Gastroesophageal sphincter (tissue), 4 donors: Measurements from ENCODE around the gene TRPM7. TPM values are rescaled to one million over a fixed set of nuclear protein-coding genes. Genes with fewer than 3 reads are reported as not detected.
A peak's percentile ranks its signal among the peaks of the same experiment; 100 is the strongest.

Experiments used
- ATAC-seq: fragments of 150-250 bp; one replicate; pipeline ENCODE4 v1.9.1; 2016; ENCODE audit warnings: mild to moderate bottlenecking, moderate library complexity
- H3K27ac ChIP-seq, 4 donors: fragments of 200-600 bp; sonication (generic) in 3 of 4; 1 replicate in 3 of 4; 2 replicates in 1 of 4; pipeline ENCODE4 v1.5.1; 2016 to 2019
- H3K27me3 ChIP-seq: fragments of 200-600 bp; sonication (generic); one replicate; pipeline ENCODE4 v1.5.1; 2019
- H3K36me3 ChIP-seq, 2 donors: fragments of 200-600 bp; sonication (generic); one replicate each; pipeline ENCODE4 v1.5.1; 2019; ENCODE audit warnings: control low read depth in 1 of 2
- H3K4me1 ChIP-seq, 3 donors: fragments of 200-600 bp; sonication (generic); 1 replicate in 2 of 3; 2 replicates in 1 of 3; pipeline ENCODE4 v1.5.1; 2016 to 2019; ENCODE audit warnings: control low read depth in 2 of 3
- H3K4me3 ChIP-seq, 2 donors: fragments of 200-600 bp; sonication (generic); one replicate each; pipeline ENCODE4 v1.5.1; 2019; ENCODE audit warnings: mild to moderate bottlenecking in 1 of 2, moderate library complexity in 1 of 2
- H3K9me3 ChIP-seq, 3 donors: fragments of 200-600 bp; sonication (generic); one replicate each; pipeline ENCODE4 v1.5.1; 2017 to 2019; ENCODE audit warnings: control low read depth in 2 of 3
- EP300 ChIP-seq: sonication (generic); formaldehyde crosslinking; IDR thresholded peaks from one replicate; pipeline ENCODE4 v1.6.1; 2017; ENCODE audit warnings: antibody characterized with exemption, mild to moderate bottlenecking
- POLR2A ChIP-seq, 2 donors: fragments of 450-650 bp; IDR thresholded peaks; one replicate each; pipeline ENCODE4 v1.6.1; 2017; ENCODE audit warnings: antibody characterized with exemption in 2 of 2, mild to moderate bottlenecking in 2 of 2, moderate library complexity in 1 of 2
- POLR2AphosphoS5 ChIP-seq: sonication (generic); formaldehyde crosslinking; IDR thresholded peaks from one replicate; pipeline ENCODE4 v1.6.1; 2017; ENCODE audit warnings: antibody characterized with exemption
- WGBS, 2 donors: methylation state at CpG; one replicate each; pipeline ENCODE4 v1.1.5; 2018; ENCODE audit warnings: low coverage in 1 of 2; 5-methylcytosine and 5-hydroxymethylcytosine counted together
- total RNA-seq, 4 donors: library from RNA; depleted of rRNA; stranded (reverse); fragments of >200 nt; gene quantifications; one replicate each; pipeline ENCODE4 v1.1.0, GENCODE V29; 2016
- TF ChIP-seq, protein P1 (sequence below), 4 experiments: fragments of 200-600 bp in 2 of 4; fragments of 450-650 bp in 2 of 4; sonication (generic) in 1 of 4; IDR thresholded peaks; one replicate each; pipeline ENCODE4 v1.5.1; 2017 to 2019; ENCODE audit warnings: antibody characterized with exemption in 4 of 4, mild to moderate bottlenecking in 2 of 4, moderate library complexity in 2 of 4

Gene TRPM7, protein sequence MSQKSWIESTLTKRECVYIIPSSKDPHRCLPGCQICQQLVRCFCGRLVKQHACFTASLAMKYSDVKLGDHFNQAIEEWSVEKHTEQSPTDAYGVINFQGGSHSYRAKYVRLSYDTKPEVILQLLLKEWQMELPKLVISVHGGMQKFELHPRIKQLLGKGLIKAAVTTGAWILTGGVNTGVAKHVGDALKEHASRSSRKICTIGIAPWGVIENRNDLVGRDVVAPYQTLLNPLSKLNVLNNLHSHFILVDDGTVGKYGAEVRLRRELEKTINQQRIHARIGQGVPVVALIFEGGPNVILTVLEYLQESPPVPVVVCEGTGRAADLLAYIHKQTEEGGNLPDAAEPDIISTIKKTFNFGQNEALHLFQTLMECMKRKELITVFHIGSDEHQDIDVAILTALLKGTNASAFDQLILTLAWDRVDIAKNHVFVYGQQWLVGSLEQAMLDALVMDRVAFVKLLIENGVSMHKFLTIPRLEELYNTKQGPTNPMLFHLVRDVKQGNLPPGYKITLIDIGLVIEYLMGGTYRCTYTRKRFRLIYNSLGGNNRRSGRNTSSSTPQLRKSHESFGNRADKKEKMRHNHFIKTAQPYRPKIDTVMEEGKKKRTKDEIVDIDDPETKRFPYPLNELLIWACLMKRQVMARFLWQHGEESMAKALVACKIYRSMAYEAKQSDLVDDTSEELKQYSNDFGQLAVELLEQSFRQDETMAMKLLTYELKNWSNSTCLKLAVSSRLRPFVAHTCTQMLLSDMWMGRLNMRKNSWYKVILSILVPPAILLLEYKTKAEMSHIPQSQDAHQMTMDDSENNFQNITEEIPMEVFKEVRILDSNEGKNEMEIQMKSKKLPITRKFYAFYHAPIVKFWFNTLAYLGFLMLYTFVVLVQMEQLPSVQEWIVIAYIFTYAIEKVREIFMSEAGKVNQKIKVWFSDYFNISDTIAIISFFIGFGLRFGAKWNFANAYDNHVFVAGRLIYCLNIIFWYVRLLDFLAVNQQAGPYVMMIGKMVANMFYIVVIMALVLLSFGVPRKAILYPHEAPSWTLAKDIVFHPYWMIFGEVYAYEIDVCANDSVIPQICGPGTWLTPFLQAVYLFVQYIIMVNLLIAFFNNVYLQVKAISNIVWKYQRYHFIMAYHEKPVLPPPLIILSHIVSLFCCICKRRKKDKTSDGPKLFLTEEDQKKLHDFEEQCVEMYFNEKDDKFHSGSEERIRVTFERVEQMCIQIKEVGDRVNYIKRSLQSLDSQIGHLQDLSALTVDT (N-terminal part only)
- total RNA-seq = 10 to 100 TPM; 29.1 to 82.0 (median 40.3) TPM

DNA sequence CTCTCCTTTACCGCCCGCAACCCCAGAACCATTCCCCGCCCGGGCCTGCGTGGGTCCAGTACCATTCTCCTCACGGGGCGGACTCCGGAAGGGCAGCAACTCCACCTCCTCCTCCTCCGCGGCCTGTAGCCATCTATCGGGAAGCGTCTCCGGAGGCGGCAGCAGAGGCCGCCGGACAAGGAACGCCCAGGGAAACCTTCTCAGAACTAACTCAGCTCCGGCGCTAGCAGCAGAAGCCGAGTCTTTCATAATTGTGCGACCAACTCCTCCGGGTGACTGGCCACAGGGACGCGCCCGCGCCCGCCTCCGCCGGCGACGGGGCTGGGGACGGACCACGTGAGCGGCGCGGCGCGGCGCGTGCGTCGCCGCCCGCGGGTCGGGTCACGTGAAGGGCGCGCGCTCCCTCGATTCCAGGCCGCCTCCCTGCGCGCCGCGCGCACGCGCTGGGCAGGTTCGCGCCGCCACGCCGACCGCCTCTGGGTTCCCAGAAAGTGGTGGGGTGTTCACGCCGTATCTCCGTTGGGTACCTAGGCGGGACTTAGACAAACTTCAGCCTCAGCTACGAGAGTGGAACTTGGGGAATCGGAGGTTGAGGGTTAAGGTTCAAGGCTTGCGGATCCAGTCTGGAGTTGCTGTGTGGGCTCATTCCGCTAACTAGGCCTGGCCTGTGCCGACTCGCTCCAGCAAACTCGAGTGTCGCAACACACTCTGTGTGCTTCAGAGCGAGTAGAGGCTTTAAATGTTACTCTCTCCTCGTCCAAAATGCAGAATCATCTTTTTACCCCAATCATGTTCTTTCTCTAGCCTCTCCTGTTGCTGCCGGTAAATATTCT is at the start of gene TRPM7:
Gene TRPM7, minus strand, starts transcription at position 329 of the 833 bp plus-strand sequence. Its CDS starts 264 bp downstream, at position 65.
- TF ChIP-seq EP300 (no peak), POLR2AphosphoS5 (peak; percentile 84), POLR2A (IDR thresholded peaks at IDR 0.05) (peak; percentile 79 to 88)
- TF ChIP-seq, protein P1, sequence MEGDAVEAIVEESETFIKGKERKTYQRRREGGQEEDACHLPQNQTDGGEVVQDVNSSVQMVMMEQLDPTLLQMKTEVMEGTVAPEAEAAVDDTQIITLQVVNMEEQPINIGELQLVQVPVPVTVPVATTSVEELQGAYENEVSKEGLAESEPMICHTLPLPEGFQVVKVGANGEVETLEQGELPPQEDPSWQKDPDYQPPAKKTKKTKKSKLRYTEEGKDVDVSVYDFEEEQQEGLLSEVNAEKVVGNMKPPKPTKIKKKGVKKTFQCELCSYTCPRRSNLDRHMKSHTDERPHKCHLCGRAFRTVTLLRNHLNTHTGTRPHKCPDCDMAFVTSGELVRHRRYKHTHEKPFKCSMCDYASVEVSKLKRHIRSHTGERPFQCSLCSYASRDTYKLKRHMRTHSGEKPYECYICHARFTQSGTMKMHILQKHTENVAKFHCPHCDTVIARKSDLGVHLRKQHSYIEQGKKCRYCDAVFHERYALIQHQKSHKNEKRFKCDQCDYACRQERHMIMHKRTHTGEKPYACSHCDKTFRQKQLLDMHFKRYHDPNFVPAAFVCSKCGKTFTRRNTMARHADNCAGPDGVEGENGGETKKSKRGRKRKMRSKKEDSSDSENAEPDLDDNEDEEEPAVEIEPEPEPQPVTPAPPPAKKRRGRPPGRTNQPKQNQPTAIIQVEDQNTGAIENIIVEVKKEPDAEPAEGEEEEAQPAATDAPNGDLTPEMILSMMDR (IDR thresholded peaks at IDR 0.05) = no peak
- peak; percentile 96 for ATAC-seq
- Histone ChIP-seq H3K4me1 (peaks cover 3 to 52% (median 16%) of the 10 kb centered on the region in 3 donors), H3K9me3 (no peaks in the 10 kb centered on the region), H3K27ac (peak within 1 kb of the TSS; percentile 74 to 96 (median 94)), H3K4me3 (peak within 1 kb of the TSS; percentile 71 to 88), H3K27me3 (no peaks in the 10 kb centered on the region), H3K36me3 (peaks cover 0 to 11% of the 10 kb centered on the region in 2 donors)
- WGBS, 2 donors = 0% methylated on average over 2 to 8 of the region's 80 CpGs

DNA sequence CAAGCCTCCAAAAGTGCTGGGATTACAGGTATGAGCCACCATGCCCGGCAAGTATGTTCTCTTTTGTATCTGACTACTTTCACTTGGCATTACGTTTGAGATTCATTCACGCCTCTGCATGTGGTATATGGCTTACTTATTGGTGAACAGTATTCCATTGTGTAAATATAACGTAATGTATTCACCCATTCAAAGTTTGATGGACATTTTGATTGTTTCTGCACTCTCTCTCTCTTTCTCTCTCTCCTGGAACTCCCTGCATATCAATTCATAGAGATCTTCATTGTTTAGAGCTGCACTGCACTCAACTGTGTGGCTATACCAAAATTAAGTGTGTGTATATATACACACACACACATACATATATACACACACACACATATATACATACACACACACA is 48.6 kb upstream of the TRPM7 start:
- Histone ChIP-seq H3K36me3 (peaks cover 0 to 97% of the 10 kb centered on the region in 2 donors), H3K4me3 (no peak overlapping the region), H3K27me3 (no peaks in the 10 kb centered on the region), H3K9me3 (no peaks in the 10 kb centered on the region), H3K27ac (no peak overlapping the region), H3K4me1 (no peaks in the 10 kb centered on the region)
- 85 to 88% methylated on average over 4 of the region's 4 CpGs for WGBS, 2 donors
- no peak for ATAC-seq
- TF ChIP-seq POLR2AphosphoS5 = no peak
- TF ChIP-seq POLR2A (IDR thresholded peaks at IDR 0.05) = no peak
- no peak for TF ChIP-seq EP300
- TF ChIP-seq, protein P1 (IDR thresholded peaks at IDR 0.05) = no peak

DNA sequence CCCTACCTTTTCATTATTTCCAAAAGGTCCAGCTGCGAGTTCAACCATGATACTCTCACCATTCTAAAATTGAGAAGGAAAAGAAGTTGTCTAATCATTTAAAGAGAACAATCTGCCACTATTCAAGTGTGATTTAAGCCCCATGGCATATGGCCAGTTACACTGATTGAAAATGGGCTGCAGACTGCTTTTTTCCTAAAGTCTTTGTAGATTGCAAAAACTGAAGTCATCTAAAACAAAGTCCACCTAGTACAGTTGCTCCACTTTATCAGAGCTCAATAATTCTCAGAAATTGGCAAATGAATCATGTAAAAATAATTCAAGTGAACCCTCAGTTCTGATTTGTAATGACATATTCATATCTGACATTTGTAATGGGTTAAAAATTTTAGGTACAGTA is 39.7 kb upstream of the TRPM7 start:
- Histone ChIP-seq H3K27ac (no peak overlapping the region), H3K4me1 (no peaks in the 10 kb centered on the region), H3K27me3 (no peaks in the 10 kb centered on the region), H3K9me3 (no peaks in the 10 kb centered on the region), H3K36me3 (peaks cover 0 to 97% of the 10 kb centered on the region in 2 donors), H3K4me3 (no peak overlapping the region)
- 70 to 83% methylated on average over 1 of the region's 1 CpG for WGBS, 2 donors
- TF ChIP-seq, protein P1 (IDR thresholded peaks at IDR 0.05) = no peak
- TF ChIP-seq POLR2A (IDR thresholded peaks at IDR 0.05) (no peak), EP300 (no peak), POLR2AphosphoS5 (no peak)
- ATAC-seq = no peak

DNA sequence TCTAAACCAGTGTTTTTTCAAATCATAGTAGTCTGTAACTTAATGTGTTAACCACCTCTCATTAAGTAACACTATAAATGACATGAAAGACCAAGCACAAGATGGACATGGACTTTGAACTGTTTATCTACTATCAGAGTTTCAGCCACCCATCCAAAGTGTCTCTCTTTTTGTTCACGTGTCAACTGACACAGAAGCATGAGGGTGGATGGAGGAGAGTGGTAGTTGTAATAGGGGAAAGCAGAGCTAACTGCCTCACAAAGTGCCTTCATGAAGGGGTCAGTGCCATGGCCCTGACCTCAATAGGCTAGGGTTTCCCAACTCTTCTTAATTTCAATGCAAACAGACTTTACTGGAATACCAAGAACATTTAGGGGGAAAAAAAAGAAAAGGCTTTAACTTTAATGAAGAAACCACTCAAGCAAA is 32.1 kb upstream of the TRPM7 start:
- 80 to 90% methylated on average over 1 of the region's 1 CpG for WGBS, 2 donors
- ATAC-seq = no peak
- H3K4me1 ChIP-seq = no peaks in the 10 kb centered on the region
- H3K27me3 ChIP-seq = no peaks in the 10 kb centered on the region
- H3K9me3 ChIP-seq = no peaks in the 10 kb centered on the region
- peaks cover 2 to 89% of the 10 kb centered on the region in 2 donors for H3K36me3 ChIP-seq
- no peak for TF ChIP-seq POLR2AphosphoS5
- TF ChIP-seq POLR2A (IDR thresholded peaks at IDR 0.05) = no peak
- TF ChIP-seq EP300 = no peak
- TF ChIP-seq, protein P1 (IDR thresholded peaks at IDR 0.05) = no peak
- no peak overlapping the region for H3K4me3 ChIP-seq
- no peak overlapping the region for H3K27ac ChIP-seq
